HepG2 (cell line): ENCODE measurements around the gene NDUFS1.

Experiments used
- BRCA1 ChIP-seq: sonication (generic); formaldehyde crosslinking; IDR thresholded peaks from 2 replicates; pipeline ENCODE4 v1.4.0; 2020; ENCODE audit warnings: missing genetic modification reagents
- KLF12 ChIP-seq: sonication (generic); formaldehyde crosslinking; IDR thresholded peaks from 2 replicates; pipeline ENCODE4 v1.4.0; 2020; ENCODE audit warnings: missing genetic modification reagents, borderline replicate concordance
- SRF ChIP-seq: IDR thresholded peaks from 2 replicates; pipeline ENCODE4 v1.6.1; 2011; ENCODE audit warnings: mild to moderate bottlenecking, low read depth, low read length, moderate library complexity
- SUZ12 ChIP-seq: fragments of 150-350 bp; IDR thresholded peaks from 2 replicates; pipeline ENCODE4 v1.6.1; 2014; ENCODE audit warnings: low read depth, low read length
- TCF7L2 ChIP-seq: IDR thresholded peaks from 2 replicates; pipeline ENCODE4 v1.6.1; 2011; ENCODE audit warnings: mild to moderate bottlenecking, low read depth, low read length, moderate library complexity
- ZNF878 ChIP-seq: sonication (generic); formaldehyde crosslinking; IDR thresholded peaks from 2 replicates; pipeline ENCODE4 v1.8.1; 2023; ENCODE audit warnings: mild to moderate bottlenecking, missing genetic modification reagents, moderate library complexity
- TF ChIP-seq, protein P1 (sequence below): IDR thresholded peaks from 2 replicates; pipeline ENCODE4 v1.6.1; 2016
- TF ChIP-seq, protein P2 (sequence below): sonication (generic); formaldehyde crosslinking; IDR thresholded peaks from 2 replicates; pipeline ENCODE4 v1.8.0; 2022; ENCODE audit warnings: mild to moderate bottlenecking, missing genetic modification reagents, moderate library complexity

DNA sequence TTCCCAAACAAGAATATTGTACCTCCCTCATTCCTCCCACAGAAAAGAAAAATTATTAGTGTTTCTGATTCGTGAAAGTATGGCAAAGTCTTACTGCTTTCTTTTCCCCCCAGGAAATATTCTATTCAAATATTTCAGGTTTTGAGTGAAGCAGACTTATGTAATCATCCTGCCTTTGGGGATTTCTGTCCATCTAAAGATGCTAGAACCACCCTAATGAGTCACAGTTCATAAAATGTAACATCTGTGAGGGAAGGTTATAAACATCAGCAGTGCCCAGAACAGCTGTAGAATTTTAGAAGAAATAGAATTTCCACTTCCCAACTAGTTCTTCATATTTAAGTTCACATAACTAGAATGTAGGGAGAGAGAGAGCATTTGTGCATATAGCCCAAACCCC lies 39.4 kb upstream of the NDUFS1 start:
- TF ChIP-seq BRCA1 (CRISPR knock-in tag) (no peak), TCF7L2 (no peak), SUZ12 (no peak), SRF (no peak), KLF12 (no peak), ZNF878 (CRISPR knock-in tag) (no peak)
- TF ChIP-seq, protein P1, sequence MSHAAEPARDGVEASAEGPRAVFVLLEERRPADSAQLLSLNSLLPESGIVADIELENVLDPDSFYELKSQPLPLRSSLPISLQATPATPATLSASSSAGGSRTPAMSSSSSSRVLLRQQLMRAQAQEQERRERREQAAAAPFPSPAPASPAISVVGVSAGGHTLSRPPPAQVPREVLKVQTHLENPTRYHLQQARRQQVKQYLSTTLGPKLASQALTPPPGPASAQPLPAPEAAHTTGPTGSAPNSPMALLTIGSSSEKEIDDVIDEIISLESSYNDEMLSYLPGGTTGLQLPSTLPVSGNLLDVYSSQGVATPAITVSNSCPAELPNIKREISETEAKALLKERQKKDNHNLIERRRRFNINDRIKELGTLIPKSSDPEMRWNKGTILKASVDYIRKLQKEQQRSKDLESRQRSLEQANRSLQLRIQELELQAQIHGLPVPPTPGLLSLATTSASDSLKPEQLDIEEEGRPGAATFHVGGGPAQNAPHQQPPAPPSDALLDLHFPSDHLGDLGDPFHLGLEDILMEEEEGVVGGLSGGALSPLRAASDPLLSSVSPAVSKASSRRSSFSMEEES (CRISPR knock-in tag) = no peak
- TF ChIP-seq, protein P2, sequence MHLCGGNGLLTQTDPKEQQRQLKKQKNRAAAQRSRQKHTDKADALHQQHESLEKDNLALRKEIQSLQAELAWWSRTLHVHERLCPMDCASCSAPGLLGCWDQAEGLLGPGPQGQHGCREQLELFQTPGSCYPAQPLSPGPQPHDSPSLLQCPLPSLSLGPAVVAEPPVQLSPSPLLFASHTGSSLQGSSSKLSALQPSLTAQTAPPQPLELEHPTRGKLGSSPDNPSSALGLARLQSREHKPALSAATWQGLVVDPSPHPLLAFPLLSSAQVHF (CRISPR knock-in tag) = no peak
